VCaP (cell line): ENCODE data around the gene TM9SF1.
A peak's percentile ranks its signal among the peaks of the same experiment; 100 is the strongest.

Experiments
- H3K27ac ChIP-seq: fragments of 450-650 bp; 2 replicates; pipeline ENCODE4 v1.5.1; 2017
- CTCF ChIP-seq: fragments of 450-650 bp; conservative IDR thresholded peaks from 2 replicates; pipeline ENCODE4 v1.5.1; 2017; ENCODE audit warnings: mild to moderate bottlenecking, moderate library complexity

The TM9SF1 gene

GRCh38 chr14:24167469-24168114 is 27.6 kb downstream of the TM9SF1 start:
- TF ChIP-seq CTCF: no peak
- H3K27ac ChIP-seq: no peak overlapping the region

- TF ChIP-seq CTCF: no peak
- no peak overlapping the region for H3K27ac ChIP-seq
Measured at GRCh38 chr14:24165785-24166184, 29.5 kb downstream of the TM9SF1 start.

GRCh38 chr14:24164518-24164991 is 30.7 kb downstream of the TM9SF1 start:
- no peak overlapping the region for H3K27ac ChIP-seq
- TF ChIP-seq CTCF: no peak

- H3K27ac ChIP-seq: peak overlapping the region; percentile 62; the same call in 1 of the 2 replicates
Measured at GRCh38 chr14:24162093-24162492, 33.1 kb downstream of the TM9SF1 start.

GRCh38 chr14:24160850-24161804 is 34.1 kb downstream of the TM9SF1 start, which contains the start of gene IRF9:
Gene IRF9, plus strand, starts transcription at chr14:24161265. Its CDS starts 880 bp downstream, at chr14:24162145.
- TF ChIP-seq CTCF: peak; percentile 94
- peak within 1 kb of the TSS; percentile 62 for H3K27ac ChIP-seq

More at GRCh38 chr14:24162093-24162492, 33.1 kb downstream of the TM9SF1 start:
- TF ChIP-seq CTCF: no peak

GRCh38 chr14:24160499-24160849 is 34.8 kb downstream of the TM9SF1 start:
- TF ChIP-seq CTCF: no peak
- peak overlapping the region; percentile 62 for H3K27ac ChIP-seq
